DND-41 (cell line): ENCODE measurements around the gene DCAF11.

Experiments
- EZH2 ChIP-seq: IDR thresholded peaks from 3 replicates; pipeline ENCODE4 v1.6.1; 2012; ENCODE audit warnings: borderline replicate concordance, low read depth, mild to moderate bottlenecking, moderate library complexity, low read length, inconsistent platforms; ENCODE audit not compliant: severe bottlenecking
- TF ChIP-seq, protein P1 (sequence below): IDR thresholded peaks from 2 replicates; pipeline ENCODE4 v1.5.1; 2012; ENCODE audit warnings: borderline replicate concordance, low read length, moderate library complexity, mild to moderate bottlenecking; ENCODE audit not compliant: poor library complexity, severe bottlenecking; ENCODE audit errors: extremely low read depth

DNA sequence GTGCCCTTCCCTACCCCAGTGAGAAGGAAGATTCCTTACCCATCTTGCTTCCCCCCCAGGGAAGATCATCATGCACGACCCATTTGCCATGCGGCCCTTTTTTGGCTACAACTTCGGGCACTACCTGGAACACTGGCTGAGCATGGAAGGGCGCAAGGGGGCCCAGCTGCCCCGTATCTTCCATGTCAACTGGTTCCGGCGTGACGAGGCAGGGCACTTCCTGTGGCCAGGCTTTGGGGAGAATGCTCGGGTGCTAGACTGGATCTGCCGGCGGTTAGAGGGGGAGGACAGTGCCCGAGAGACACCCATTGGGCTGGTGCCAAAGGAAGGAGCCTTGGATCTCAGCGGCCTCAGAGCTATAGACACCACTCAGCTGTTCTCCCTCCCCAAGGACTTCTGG, 11.1 kb upstream of the DCAF11 start:
- TF ChIP-seq, protein P1, sequence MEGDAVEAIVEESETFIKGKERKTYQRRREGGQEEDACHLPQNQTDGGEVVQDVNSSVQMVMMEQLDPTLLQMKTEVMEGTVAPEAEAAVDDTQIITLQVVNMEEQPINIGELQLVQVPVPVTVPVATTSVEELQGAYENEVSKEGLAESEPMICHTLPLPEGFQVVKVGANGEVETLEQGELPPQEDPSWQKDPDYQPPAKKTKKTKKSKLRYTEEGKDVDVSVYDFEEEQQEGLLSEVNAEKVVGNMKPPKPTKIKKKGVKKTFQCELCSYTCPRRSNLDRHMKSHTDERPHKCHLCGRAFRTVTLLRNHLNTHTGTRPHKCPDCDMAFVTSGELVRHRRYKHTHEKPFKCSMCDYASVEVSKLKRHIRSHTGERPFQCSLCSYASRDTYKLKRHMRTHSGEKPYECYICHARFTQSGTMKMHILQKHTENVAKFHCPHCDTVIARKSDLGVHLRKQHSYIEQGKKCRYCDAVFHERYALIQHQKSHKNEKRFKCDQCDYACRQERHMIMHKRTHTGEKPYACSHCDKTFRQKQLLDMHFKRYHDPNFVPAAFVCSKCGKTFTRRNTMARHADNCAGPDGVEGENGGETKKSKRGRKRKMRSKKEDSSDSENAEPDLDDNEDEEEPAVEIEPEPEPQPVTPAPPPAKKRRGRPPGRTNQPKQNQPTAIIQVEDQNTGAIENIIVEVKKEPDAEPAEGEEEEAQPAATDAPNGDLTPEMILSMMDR: no peak
- no peak for TF ChIP-seq EZH2
